KG1 (cell line): ENCODE data around the gene MYH2.

Experiments
- DNase-seq: peaks from one replicate; lab custom pipeline; 2025; lab: John Stamatoyannopoulos, UW

The MYH2 gene

DNA sequence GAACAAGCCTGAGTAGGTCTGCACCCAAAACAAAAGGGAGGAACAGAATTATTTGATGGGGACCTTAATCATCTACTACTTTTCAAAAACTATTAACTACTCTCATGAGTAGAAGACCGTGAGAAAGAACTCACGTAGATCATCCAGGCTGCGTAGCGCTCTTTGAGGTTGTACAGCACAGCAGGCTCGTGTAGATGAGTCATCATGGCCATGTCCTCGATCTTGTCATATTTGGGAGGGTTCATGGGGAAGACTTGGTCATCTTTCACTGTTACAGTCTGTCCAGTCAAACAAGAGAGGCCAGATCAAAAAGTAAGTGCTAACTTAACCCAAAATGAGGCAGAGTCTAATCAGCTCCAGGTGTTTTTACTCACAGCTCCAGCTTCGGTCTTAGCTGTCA lies 33.4 kb downstream of the MYH2 start:
- DNase-seq = no peak

DNA sequence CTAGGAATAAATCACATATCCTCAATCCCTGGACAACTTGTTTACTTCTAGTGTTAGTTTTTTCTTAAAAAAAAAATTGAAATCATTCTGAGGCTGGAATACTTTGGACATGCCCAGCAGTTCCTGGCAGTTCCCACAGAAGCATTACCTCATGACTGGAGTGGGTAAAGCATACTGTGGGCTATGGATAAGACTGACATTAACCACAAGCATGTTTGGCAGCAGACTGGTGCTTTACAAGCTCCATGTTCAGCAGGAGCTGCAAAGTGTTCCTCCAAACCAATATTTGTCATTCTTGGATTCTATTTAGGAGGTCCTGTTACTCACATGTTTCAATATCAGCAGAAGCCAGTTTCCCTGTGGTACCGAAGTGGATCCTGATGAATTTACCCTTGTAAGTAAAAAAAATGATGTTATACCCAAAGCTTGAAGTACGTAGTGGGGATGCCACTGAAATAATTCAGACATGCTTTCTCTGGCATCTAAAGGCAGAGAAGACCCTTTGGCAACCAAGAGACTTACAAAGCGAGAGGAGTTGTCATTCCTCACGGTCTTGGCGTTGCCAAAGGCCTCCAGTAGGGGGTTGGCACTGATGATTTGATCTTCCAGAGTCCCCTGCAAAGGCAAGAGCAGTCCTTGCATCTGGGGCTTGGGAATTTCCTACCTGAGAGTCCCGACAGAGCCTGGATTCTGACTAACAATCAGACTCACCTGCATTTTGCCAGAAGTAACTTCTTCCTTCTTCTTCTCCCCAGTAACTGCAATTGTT lies 36.0 kb downstream of the MYH2 start:
- DNase-seq = no peak

DNA sequence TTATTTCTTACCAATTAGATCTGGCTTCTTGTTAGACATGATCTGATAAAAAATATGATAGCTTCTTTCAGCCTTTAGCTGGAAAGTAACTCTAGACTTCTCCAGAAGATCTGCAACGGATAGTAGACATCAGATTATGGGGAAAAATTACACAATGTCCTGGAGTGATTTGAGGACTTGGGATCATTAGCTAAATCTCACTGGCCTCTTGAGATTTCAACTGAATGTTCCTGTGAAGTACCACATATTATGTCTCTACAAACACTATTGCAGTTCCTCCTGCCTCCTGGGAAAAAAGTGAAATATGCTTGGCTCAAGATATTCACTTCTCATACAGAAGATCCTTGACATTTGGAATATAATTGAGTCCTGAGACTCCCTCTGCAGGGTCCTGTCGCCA lies 36.6 kb downstream of the MYH2 start:
- no peak for DNase-seq

DNA sequence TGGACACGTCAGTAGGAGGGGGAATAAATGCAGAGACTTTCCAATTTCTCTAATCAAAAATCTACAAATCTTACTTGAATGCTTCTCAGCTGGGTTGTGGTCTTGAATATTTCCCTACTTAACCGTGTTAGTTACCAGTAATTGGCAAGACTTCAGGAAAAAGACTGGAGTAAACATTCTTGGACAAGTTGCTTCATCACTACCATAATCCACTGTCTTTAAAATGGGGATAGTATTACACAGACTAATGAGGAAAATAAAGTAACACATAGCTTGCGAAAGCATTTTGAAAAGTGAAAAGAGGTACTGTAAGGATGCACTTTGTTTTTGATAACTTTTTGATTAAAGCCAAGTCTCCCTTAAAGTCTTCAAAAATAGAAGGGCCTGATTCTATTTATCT lies 49.5 kb downstream of the MYH2 start:
- no peak for DNase-seq

DNA sequence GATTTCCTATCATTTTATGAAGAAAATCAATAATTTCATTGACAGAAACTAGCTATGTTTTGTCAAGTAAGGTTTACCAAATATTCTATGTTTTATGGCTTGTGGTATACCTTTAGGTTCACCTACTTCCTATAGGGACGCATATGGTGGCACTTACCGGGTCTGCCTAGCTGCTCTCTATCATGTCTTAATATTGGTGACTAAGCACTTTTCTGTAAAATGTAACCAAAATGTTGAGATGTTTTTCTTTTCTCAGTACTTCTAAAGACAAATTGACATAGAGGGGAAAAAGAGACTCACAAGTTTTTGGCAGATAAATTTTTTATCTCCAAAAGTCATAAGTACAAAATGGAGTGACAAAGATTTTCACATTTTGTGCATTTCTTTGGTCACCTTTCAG lies 57.5 kb downstream of the MYH2 start:
- no peak for DNase-seq

DNA sequence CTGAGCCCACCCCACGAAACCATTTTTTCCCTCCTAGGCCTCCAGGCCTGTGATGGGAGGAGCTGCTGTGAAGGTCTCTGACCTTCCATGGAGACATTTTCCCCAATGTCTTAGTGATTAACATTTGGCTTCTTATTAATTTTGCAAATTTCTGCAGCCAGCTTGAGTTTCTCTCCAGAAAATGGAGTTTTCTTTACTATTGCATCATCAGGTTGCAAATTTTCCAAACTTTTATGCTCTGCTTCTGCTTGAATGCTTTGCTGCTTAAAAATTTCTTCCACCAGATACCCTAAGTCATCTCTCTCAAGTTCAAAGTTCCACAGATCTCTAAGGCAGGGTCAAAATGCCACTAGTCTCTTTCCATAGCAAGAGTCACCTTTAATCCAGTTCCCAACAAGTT lies 67.2 kb downstream of the MYH2 start:
- no peak for DNase-seq

DNA sequence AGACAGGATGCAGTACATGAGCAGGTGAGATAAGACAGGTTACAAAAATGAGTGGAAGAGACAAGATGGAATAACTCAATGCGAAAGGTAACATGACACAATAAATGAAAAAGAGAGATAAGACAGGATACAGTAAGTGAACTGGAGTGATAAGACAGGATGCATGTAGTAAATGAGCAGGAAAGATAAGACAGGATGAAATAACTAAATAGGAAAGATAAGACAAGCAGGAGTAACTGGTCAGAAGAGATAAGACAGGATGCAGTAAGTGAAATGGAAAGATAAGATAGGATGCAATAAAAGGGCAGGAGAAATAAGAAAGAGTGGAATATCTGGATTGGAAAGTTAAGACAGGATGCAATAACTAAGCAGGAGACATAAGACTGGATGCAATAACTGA lies 71.8 kb downstream of the MYH2 start:
- no peak for DNase-seq

DNA sequence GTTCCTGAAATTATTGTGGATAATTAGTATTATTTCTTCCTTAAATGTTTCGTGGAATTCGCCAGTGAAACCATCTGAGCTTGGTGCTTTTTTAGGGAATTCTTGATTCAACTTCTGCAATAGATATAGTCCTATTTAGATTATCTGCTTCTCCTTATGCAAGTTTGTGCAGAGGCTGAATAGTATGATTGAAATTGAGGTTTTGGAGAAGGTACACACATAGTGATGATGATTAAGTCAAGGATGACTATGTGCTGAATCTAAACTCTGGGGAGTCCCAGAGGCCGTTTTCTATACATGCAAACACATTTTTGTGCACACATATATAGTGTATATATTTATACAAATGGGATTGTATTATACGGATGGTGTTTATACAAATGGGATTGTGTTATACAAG lies 74.9 kb downstream of the MYH2 start:
- no peak for DNase-seq

DNA sequence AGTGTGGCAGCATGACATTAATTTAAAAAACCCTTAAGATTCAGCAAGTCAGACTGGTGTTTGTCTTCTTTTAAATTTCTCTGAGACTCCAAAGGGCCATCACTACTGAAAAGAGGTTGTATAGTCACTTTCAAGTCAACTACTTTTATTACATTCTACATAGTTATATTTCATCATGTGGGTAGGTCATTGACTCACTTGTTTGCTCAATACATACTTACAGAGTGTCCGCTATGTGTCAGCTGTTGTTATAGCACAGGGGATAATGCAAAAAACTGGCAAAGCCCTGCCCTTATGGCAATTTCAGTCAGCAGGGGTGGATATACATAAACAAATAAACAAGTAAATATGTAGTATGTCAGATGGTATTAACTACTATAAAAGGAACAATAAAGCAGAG lies 77.6 kb downstream of the MYH2 start:
- no peak for DNase-seq
